ENCODE results near the gene HRNR. TPM values are rescaled to one million over a fixed set of nuclear protein-coding genes. Genes with fewer than 3 reads are reported as not detected.
"Not testable (repeated sequence)": the region's sequence is repeated elsewhere in the genome, so short reads cannot be mapped to it uniquely, and the experiment has no call there.

HRNR gene
- total RNA-seq, 2 donors from 2014 or later: not detected

- H3K36me3 Mint-ChIP-seq (ENCODE audit: insufficient read depth in 2 of 2): no peaks in the 10 kb centered on the region
- H3K4me3 Mint-ChIP-seq: no peak overlapping the region
Measured at GRCh38 chr1:152218762-152219436, 5.1 kb downstream of the HRNR start.

DNA sequence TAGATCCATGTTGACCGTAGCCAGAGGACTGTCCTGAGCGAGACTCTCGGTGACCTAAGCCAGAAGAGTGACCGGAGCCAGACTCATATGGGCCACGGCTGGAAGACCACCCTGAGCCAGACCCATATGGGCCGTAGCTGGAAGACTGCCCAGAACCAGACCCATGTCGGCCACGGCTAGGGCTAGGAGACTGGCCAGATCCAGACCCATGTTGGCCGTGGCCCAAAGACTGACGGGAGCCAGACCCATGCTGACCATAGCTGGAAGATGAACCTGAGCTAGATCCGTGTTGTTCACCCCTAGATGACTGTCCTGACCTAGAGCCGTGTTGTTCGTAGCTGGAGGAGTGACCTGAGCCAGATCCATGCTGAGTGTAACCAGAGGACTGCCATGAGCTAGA, 8.4 kb downstream of the HRNR start:
- not testable (repeated sequence) for DNase-seq; H3K4me1 Mint-ChIP-seq (ENCODE audit: low read depth); H3K27me3 Mint-ChIP-seq (ENCODE audit: low read depth); ATAC-seq (replicated peaks in 1 of 2); H3K27ac Mint-ChIP-seq; H3K9me3 Mint-ChIP-seq; H3K36me3 Mint-ChIP-seq (ENCODE audit: insufficient read depth in 2 of 2); H3K4me3 Mint-ChIP-seq

More at GRCh38 chr1:152218762-152219436, 5.1 kb downstream of the HRNR start:
- DNase-seq: no peak
- Mint-ChIP-seq H3K27ac (no peak overlapping the region), H3K9me3 (no peaks in the 10 kb centered on the region), H3K4me1 (ENCODE audit: low read depth) (no peaks in the 10 kb centered on the region), H3K27me3 (ENCODE audit: low read depth) (no peaks in the 10 kb centered on the region)
- no peak for ATAC-seq (replicated peaks in 1 of 2)

DNA sequence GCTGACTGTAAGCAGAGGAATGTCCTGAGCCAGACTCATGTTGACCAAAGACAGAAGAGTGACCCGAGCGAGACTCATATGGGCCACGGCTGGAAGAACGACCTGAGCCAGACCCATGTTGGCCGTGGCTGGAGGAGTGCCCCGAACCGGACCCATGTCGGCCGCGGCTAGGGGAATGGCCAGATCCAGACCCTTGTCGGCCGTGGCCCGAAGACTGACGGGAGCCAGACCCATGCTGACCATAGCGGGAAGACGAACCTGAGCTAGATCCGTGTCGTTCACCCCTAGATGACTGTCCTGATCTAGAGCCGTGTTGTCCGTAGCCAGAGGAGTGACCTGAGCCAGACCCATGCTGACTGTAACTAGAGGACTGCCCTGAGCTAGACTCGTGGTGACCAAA, 9.1 kb downstream of the HRNR start:
- ATAC-seq (replicated peaks in 1 of 2); H3K36me3 Mint-ChIP-seq (ENCODE audit: insufficient read depth in 2 of 2): not testable (repeated sequence)

DNA sequence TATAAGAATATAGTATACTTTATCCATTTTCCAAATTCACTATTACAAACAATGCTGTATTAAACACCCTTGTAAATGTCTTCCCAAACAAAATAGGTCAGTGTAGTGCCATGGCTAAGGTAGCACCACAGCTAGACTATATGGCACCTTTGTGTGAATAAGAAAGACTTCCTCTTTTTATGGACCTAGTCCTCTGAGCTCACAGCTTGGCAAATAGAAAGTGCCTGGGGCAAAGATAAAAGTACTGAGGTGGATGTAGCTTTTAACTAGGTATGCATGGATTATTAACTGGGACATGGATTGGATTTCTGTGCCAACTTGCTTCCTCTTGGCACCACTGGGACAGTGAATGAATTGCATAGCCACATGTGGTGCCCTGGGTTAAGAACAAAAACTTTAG, 25.0 kb downstream of the HRNR start:
- Mint-ChIP-seq H3K9me3 (no peaks in the 10 kb centered on the region), H3K27ac (no peak overlapping the region), H3K27me3 (ENCODE audit: low read depth) (peaks cover 13% of the 10 kb centered on the region), H3K4me3 (no peak overlapping the region), H3K4me1 (ENCODE audit: low read depth) (no peaks in the 10 kb centered on the region), H3K36me3 (ENCODE audit: insufficient read depth in 2 of 2) (no peaks in the 10 kb centered on the region)
- ATAC-seq (replicated peaks in 1 of 2): no peak
- no peak for DNase-seq

More for the DNA sequence above, 9.1 kb downstream of the HRNR start:
- not testable (repeated sequence) for H3K27me3 Mint-ChIP-seq (ENCODE audit: low read depth); H3K4me1 Mint-ChIP-seq (ENCODE audit: low read depth); DNase-seq; H3K4me3 Mint-ChIP-seq; H3K27ac Mint-ChIP-seq; H3K9me3 Mint-ChIP-seq

- Mint-ChIP-seq H3K27me3 (ENCODE audit: low read depth) (peaks cover 13% of the 10 kb centered on the region), H3K4me3 (no peak overlapping the region), H3K36me3 (ENCODE audit: insufficient read depth in 2 of 2) (no peaks in the 10 kb centered on the region), H3K4me1 (ENCODE audit: low read depth) (no peaks in the 10 kb centered on the region), H3K9me3 (no peaks in the 10 kb centered on the region), H3K27ac (peak overlapping the region; percentile 27)
- DNase-seq (no peak), ATAC-seq (replicated peaks in 1 of 2) (no peak)
Measured at GRCh38 chr1:152197361-152197941, 26.5 kb downstream of the HRNR start.

DNA sequence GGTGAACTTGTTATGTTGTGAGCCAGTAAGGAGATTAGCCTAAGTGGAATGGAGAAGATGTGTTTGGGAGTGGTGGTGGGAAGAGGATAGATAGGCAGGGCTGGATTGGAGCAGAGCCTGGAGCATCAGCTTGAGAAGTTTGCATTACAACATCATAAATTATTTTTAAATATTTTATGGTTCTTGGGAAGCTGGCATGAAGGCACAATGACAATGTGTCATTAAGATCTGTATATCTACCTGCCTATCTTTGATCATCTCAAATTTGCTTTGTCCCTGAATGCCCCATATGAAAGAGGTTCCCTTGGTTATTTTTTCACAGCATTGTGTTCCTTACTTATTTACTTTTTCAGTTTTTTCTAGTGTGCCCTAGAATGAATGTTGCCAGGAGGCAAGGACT, 32.3 kb downstream of the HRNR start:
- Mint-ChIP-seq H3K4me3 (no peak overlapping the region), H3K27ac (no peak overlapping the region), H3K4me1 (ENCODE audit: low read depth) (peaks cover 13% of the 10 kb centered on the region), H3K27me3 (ENCODE audit: low read depth) (peaks cover 6% of the 10 kb centered on the region), H3K9me3 (no peaks in the 10 kb centered on the region), H3K36me3 (ENCODE audit: insufficient read depth in 2 of 2) (no peaks in the 10 kb centered on the region)
- ATAC-seq (replicated peaks in 1 of 2): no peak
- no peak for DNase-seq

DNA sequence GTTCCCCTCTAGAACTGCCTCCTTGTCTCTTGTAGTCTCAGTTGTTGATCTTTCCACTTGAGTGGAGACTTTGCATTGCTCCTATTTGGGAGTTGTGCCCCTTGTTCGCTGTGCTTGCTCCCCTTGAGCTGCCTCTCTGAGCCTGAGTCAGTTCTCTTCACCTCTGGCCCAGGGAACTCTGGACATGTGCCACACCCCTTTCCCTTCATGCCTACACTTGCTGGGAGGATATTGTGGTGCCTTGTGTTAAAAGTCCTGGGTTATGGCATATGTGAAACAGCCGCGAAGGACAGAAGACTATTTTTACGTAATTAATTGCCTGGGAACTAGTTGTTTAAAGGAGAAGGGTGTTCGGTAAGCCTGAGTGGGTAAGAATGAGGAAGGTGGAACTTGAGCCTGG, 32.7 kb downstream of the HRNR start:
- Mint-ChIP-seq H3K27me3 (ENCODE audit: low read depth) (peaks cover 6% of the 10 kb centered on the region), H3K4me3 (no peak overlapping the region), H3K27ac (no peak overlapping the region), H3K36me3 (ENCODE audit: insufficient read depth in 2 of 2) (no peaks in the 10 kb centered on the region), H3K4me1 (ENCODE audit: low read depth) (peaks cover 13% of the 10 kb centered on the region), H3K9me3 (no peaks in the 10 kb centered on the region)
- ATAC-seq (replicated peaks in 1 of 2): no peak
- no peak for DNase-seq

DNA sequence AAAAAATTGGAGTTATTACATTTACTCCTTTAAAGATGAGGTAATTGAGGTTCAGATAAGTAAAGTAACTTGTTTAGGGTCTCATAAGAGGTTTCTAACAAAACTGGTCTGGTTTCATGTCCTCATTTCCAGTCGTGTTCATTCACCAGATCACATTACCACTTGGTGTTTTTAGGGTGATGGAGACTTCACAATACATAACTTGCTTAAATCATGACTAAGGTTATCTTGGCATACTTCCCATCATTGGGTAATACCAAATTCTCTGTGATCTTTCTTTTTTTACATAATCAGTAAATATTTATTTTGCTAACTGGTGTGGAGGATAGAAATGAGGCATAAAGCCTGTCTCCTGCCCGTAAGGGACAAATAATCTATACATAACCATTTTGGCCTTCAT, 33.4 kb downstream of the HRNR start:
- H3K27ac Mint-ChIP-seq: no peak overlapping the region
- H3K27me3 Mint-ChIP-seq (ENCODE audit: low read depth): peaks cover 6% of the 10 kb centered on the region
- H3K9me3 Mint-ChIP-seq: no peaks in the 10 kb centered on the region
- H3K4me1 Mint-ChIP-seq (ENCODE audit: low read depth): peaks cover 13% of the 10 kb centered on the region
- no peaks in the 10 kb centered on the region for H3K36me3 Mint-ChIP-seq (ENCODE audit: insufficient read depth in 2 of 2)
- DNase-seq (no peak), ATAC-seq (replicated peaks in 1 of 2) (no peak)
- no peak overlapping the region for H3K4me3 Mint-ChIP-seq

DNA sequence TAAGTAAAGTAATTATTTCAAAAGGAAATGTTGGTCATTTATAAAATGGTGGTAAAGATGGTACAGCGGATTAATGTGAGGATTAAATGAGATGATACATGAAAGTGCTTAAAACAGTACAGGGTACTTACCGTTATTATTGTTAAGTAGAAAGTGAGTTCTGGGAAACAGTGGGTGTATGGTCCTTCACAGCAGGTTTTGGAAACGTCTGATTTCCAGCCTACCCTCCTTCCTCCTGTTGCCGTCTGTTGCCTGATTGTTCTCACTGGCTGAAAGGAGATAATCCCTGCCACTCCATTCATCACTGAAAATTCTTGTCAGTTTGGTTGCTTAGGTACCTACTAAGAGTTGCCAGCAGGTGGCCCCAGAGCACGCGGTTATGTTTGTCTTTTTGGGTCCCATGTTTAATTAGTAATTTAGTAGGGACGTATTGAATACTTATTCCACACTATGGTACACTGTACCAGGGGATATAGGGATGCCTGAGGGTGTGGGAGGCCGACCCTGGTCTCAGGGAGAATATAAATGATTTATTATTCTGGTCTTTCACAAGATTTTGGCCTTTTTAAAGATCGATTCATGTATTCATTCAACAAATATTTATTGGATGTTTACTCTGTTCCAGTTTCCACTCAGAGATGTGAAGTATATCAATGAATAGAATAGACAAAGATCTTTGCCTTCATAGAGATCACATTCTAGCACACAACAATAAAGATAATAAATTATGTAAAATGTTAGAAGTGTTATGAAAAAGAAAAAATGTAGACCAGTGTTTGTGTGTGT, 34.1 kb downstream of the HRNR start:
- no peaks in the 10 kb centered on the region for H3K36me3 Mint-ChIP-seq (ENCODE audit: insufficient read depth in 2 of 2)
- ATAC-seq (replicated peaks in 1 of 2) (peak; percentile 59 to 66), DNase-seq (peak; percentile 69 to 72)
- H3K9me3 Mint-ChIP-seq: no peaks in the 10 kb centered on the region
- H3K27ac Mint-ChIP-seq: no peak overlapping the region
- H3K4me3 Mint-ChIP-seq: peak overlapping the region; percentile 55 to 84
- peaks cover 7% of the 10 kb centered on the region for H3K27me3 Mint-ChIP-seq (ENCODE audit: low read depth)
- peaks cover 13% of the 10 kb centered on the region for H3K4me1 Mint-ChIP-seq (ENCODE audit: low read depth)

DNA sequence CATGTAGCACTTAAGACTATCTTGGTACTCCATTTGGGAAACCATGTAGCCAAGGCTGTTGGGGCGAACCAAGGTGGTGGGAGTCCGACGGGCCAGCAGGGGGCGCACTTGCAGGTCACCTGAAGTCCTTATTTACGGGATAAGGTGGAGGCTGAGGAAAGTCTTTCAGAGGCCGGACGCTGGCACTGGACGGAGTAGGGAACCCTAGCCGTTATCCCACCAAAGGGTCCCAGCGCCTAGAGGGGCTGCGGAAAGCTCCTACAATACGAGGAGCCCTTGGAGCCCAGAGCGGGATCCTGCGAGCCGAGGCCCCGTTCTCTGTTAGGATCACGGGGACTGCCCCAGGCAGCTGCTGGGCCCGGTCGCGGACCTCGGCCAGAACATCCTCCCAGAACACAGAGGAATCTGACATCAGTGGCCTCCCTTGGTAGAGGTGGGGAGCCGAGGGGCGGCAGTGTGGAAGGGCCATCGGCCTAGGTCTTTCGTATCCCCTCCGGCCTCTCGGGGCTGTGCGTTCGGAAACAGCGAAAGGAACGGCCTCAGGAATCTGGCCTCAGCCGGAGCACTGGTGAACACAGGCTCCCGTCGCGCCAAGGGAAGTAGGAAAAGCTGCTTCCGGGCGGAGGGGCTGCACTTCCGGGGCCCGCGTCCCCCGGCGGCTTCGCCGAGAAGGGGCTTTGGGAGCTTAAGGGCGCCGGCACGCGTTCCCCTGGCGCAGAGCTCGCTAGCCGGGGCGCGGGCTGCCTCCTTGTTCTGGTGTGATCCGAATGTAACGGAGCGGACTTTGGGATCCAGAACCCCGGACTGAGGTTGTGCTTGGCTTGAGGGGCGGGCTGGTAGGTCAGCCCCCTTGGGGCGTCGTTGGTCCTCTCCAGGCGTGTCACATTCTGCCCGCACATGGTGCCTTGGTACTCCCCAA, 35.1 kb downstream of the HRNR start:
- Mint-ChIP-seq H3K4me1 (ENCODE audit: low read depth) (peaks cover 13% of the 10 kb centered on the region), H3K4me3 (peak overlapping the region; percentile 55 to 84)

GRCh38 chr1:152186556-152187285, 37.3 kb downstream of the HRNR start:
- H3K27me3 Mint-ChIP-seq (ENCODE audit: low read depth): peaks cover 18% of the 10 kb centered on the region
- DNase-seq (no peak), ATAC-seq (replicated peaks in 1 of 2) (no peak)
- no peaks in the 10 kb centered on the region for H3K36me3 Mint-ChIP-seq (ENCODE audit: insufficient read depth in 2 of 2)
- no peaks in the 10 kb centered on the region for H3K9me3 Mint-ChIP-seq
- H3K27ac Mint-ChIP-seq: no peak overlapping the region
- no peak overlapping the region for H3K4me3 Mint-ChIP-seq
- H3K4me1 Mint-ChIP-seq (ENCODE audit: low read depth): peaks cover 19% of the 10 kb centered on the region

More for the DNA sequence above, 35.1 kb downstream of the HRNR start:
- Mint-ChIP-seq H3K9me3 (no peaks in the 10 kb centered on the region), H3K36me3 (ENCODE audit: insufficient read depth in 2 of 2) (no peaks in the 10 kb centered on the region), H3K27ac (no peak overlapping the region), H3K27me3 (ENCODE audit: low read depth) (peaks cover 16% of the 10 kb centered on the region)
- ATAC-seq (replicated peaks in 1 of 2): peak; percentile 71
- DNase-seq: peak; percentile 80 to 84
